Osteocyte (in vitro differentiated cells): ENCODE measurements around the gene MRPL39. TPM values are rescaled to one million over a fixed set of nuclear protein-coding genes. Genes with fewer than 3 reads are reported as not detected.

Experiments
- DNase-seq: peaks from one replicate; pipeline ENCODE4 v3.0.0; 2021; ENCODE audit warnings: mixed read lengths; ENCODE audit not compliant: unreplicated experiment; ENCODE audit errors: extremely low spot score
- H3K27ac Mint-ChIP-seq: one replicate; pipeline ENCODE4 v1.8.0; 2021; ENCODE audit warnings: mild to moderate bottlenecking, mixed read lengths; ENCODE audit not compliant: unreplicated experiment
- H3K27me3 Mint-ChIP-seq: one replicate; pipeline ENCODE4 v1.8.0; 2021; ENCODE audit warnings: mixed read lengths; ENCODE audit not compliant: unreplicated experiment
- H3K36me3 Mint-ChIP-seq: one replicate; pipeline ENCODE4 v1.8.0; 2021; ENCODE audit warnings: mixed read lengths; ENCODE audit not compliant: unreplicated experiment
- H3K4me1 Mint-ChIP-seq: one replicate; pipeline ENCODE4 v1.8.0; 2021; ENCODE audit warnings: mixed read lengths; ENCODE audit not compliant: unreplicated experiment
- H3K4me3 Mint-ChIP-seq: one replicate; pipeline ENCODE4 v1.8.0; 2021; ENCODE audit warnings: mild to moderate bottlenecking, moderate library complexity, mixed read lengths; ENCODE audit not compliant: unreplicated experiment
- H3K9me3 Mint-ChIP-seq: one replicate; pipeline ENCODE4 v1.8.0; 2021; ENCODE audit warnings: mixed read lengths; ENCODE audit not compliant: unreplicated experiment
- total RNA-seq: library from RNA; stranded (reverse); gene quantifications from 2 replicates; pipeline ENCODE4 v1.2.1, GENCODE V29; 2021
- TF ChIP-seq, protein P1 (sequence below): fragments of 200-600 bp; sonication (generic); IDR thresholded peaks from 2 replicates; pipeline ENCODE4 v1.5.0; 2021; ENCODE audit warnings: antibody characterized with exemption, mild to moderate bottlenecking, moderate library complexity

The MRPL39 gene
- total RNA-seq, 1 donor from 2014 or later = 24.3 TPM

DNA sequence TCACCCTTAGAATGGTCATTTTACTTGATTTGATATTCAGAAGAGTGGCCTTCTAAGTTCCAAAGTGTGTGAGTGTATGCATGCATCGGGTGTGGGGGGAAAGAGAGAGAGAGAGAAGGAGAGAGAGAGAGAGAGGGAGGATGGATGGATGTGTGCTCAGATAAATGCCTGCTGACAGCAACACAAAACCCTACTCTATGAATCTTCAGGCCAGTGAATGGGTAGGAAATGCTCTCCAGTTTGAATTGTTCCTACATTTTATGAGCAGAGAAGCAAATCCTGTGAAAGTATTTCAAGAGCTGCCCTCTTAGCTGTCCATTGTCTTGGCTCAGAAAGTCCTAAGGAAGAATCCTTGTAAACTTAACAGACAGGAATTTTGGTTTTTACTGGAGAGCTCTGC is 39.2 kb upstream of the MRPL39 start:
- Mint-ChIP-seq H3K4me3 (no peak overlapping the region), H3K27ac (no peak overlapping the region), H3K4me1 (peaks cover 2% of the 10 kb centered on the region), H3K36me3 (no peaks in the 10 kb centered on the region), H3K9me3 (no peaks in the 10 kb centered on the region), H3K27me3 (peaks cover 17% of the 10 kb centered on the region)
- TF ChIP-seq, protein P1, sequence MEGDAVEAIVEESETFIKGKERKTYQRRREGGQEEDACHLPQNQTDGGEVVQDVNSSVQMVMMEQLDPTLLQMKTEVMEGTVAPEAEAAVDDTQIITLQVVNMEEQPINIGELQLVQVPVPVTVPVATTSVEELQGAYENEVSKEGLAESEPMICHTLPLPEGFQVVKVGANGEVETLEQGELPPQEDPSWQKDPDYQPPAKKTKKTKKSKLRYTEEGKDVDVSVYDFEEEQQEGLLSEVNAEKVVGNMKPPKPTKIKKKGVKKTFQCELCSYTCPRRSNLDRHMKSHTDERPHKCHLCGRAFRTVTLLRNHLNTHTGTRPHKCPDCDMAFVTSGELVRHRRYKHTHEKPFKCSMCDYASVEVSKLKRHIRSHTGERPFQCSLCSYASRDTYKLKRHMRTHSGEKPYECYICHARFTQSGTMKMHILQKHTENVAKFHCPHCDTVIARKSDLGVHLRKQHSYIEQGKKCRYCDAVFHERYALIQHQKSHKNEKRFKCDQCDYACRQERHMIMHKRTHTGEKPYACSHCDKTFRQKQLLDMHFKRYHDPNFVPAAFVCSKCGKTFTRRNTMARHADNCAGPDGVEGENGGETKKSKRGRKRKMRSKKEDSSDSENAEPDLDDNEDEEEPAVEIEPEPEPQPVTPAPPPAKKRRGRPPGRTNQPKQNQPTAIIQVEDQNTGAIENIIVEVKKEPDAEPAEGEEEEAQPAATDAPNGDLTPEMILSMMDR = no peak
- no peak for DNase-seq

DNA sequence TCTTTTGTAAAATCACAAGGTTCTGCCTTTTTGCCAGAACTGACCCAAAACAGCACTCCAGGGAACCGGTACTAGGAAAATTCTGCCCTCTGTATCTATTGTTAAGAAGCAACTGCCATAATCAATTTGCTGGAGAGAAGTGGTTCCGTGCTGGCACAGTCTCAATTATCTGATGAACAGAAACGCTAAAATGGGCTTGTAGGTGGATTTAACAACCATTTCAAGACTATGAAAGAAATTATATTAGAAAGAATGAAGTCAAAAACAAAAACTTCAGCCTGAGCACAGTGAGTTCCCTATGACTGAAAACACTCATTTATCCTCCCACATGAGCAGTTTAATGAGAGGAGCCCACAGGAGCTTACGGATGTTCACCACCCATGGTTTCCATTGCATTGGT is 36.2 kb upstream of the MRPL39 start:
- TF ChIP-seq, protein P1 = no peak
- Mint-ChIP-seq H3K4me1 (peaks cover 19% of the 10 kb centered on the region), H3K36me3 (no peaks in the 10 kb centered on the region), H3K9me3 (no peaks in the 10 kb centered on the region), H3K27ac (no peak overlapping the region), H3K4me3 (no peak overlapping the region), H3K27me3 (peaks cover 33% of the 10 kb centered on the region)
- DNase-seq = no peak

DNA sequence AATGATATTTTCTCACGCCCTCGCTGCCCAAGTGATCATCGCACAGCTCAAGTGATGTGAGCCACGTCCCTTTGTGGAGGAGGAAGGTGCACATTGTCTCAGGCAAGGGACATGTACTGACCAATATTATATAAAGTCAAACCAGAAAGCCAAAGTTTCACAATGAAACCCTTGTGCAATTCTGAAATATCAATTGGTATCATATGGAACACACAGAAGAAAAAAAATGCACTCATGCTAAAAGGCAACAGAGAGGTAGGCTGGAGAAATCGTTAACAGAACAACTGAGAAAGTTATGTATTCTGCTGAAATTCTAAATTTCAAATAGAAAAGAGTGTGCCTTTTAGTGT is 33.6 kb upstream of the MRPL39 start:
- Mint-ChIP-seq H3K4me1 (peaks cover 20% of the 10 kb centered on the region), H3K4me3 (peak overlapping the region; percentile 76), H3K36me3 (no peaks in the 10 kb centered on the region), H3K9me3 (no peaks in the 10 kb centered on the region), H3K27me3 (peaks cover 40% of the 10 kb centered on the region), H3K27ac (no peak overlapping the region)
- DNase-seq = no peak
- TF ChIP-seq, protein P1 = no peak

DNA sequence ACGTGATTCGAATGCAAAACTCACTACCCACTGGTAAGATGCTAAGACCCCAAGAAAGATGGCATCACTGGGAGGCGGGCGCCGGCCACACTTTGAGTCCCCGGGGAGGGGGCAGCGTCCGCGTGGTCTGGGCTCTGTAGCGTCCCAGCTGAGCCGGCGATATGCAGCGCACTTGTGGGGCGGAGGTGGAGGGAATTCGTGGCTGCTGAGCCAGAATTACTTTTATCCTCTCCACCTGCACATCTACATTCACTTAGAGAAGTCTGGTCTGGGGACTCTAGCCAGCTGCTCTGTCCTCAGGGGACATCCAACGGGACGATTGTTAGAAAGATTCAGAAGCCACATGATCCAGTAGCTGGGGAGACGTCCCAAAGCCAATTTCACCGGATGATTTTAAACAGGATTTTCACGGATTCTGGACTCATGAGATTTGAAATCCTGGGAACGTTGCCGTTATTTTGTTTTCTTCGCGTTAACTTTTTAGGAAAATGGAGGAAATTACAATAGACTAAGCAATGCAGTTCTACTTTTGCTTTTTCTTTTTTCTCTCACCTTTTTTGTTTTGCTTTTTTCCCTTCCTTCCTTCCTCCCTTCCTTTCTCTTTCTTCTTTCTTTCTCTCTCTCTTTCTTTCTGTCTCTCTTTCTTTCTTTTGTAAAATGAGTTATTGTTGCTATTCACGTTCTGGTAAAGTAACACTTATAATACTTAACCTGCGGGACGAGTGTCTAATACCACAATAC is 33.1 kb upstream of the MRPL39 start:
- TF ChIP-seq, protein P1 = no peak
- H3K4me1 Mint-ChIP-seq = peaks cover 20% of the 10 kb centered on the region
- peaks cover 40% of the 10 kb centered on the region for H3K27me3 Mint-ChIP-seq
- no peak for DNase-seq
- peak overlapping the region; percentile 76 for H3K4me3 Mint-ChIP-seq
- no peak overlapping the region for H3K27ac Mint-ChIP-seq
- no peaks in the 10 kb centered on the region for H3K9me3 Mint-ChIP-seq
- no peaks in the 10 kb centered on the region for H3K36me3 Mint-ChIP-seq

DNA sequence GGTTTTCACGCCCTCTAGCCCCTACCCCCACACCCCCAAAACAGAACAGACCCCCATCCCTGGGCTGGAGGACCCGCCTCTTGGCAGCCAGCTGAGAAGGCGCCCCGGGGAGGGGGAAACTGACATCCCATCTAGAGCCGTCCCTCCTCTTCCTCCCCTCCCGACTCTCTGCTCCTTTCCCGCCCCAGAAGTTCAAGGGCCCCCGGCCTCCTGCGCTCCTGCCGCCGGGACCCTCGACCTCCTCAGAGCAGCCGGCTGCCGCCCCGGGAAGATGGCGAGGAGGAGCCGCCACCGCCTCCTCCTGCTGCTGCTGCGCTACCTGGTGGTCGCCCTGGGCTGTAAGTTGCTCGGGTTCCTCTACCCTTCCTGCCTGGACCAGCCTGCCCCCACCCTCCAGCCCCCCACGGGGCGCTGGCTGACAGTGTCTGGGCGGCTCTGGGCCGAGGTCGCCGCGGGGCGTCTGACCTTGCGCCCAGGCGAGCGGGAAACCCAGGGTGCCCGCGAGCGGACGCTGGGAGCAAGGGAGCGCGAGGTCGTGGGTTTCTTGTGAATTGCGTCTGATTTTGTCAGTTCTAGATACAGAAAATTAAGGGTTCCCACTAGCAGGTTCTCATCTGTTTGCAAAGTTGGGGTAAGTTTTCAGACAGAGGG is 32.4 kb upstream of the MRPL39 start:
- peaks cover 20% of the 10 kb centered on the region for H3K4me1 Mint-ChIP-seq
- peak overlapping the region; percentile 76 for H3K4me3 Mint-ChIP-seq
- TF ChIP-seq, protein P1 = peak; percentile 52
- DNase-seq = no peak
- no peak overlapping the region for H3K27ac Mint-ChIP-seq
- H3K27me3 Mint-ChIP-seq = peaks cover 46% of the 10 kb centered on the region
- H3K9me3 Mint-ChIP-seq = no peaks in the 10 kb centered on the region
- H3K36me3 Mint-ChIP-seq = no peaks in the 10 kb centered on the region
